Measurements from ENCODE around the gene SAMD9L. TPM values are rescaled to one million over a fixed set of nuclear protein-coding genes. Genes with fewer than 3 reads are reported as not detected.

Gene SAMD9L
- total and polyA plus RNA-seq, 4 donors, result 6.6 to 26.1 (median 12.4) TPM

Other genes with a start within 250 kb of the SAMD9L start
- gene SAMD9, start 30.4 kb downstream of the SAMD9L start, total RNA-seq, result 10 to 100 TPM in 1 of 2 donors, 1 to 10 TPM in 1; 9.6 to 12.2 TPM
- gene SAMD9, start 30.4 kb downstream of the SAMD9L start, polyA plus RNA-seq (ENCODE audit: insufficient read length in 2 of 2), result 1 to 10 TPM; 1.4 to 2.0 TPM
- under 1 TPM; 0.11 to 0.69 TPM for gene HEPACAM2, start 78.1 kb upstream of the SAMD9L start, total RNA-seq
- gene HEPACAM2, start 78.1 kb upstream of the SAMD9L start, polyA plus RNA-seq (ENCODE audit: insufficient read length in 2 of 2), result under 1 TPM; 0.14 to 0.33 TPM
- 10 to 100 TPM; 39.5 to 95.4 TPM for gene VPS50, start 84.0 kb upstream of the SAMD9L start, total RNA-seq
- gene VPS50, start 84.0 kb upstream of the SAMD9L start, polyA plus RNA-seq (ENCODE audit: insufficient read length in 2 of 2), result 10 to 100 TPM; 28.7 to 39.2 TPM